HG03442 (cell line): ENCODE measurements around the gene LCE1E.

Experiments
- ATAC-seq: cut with Tn5 transposase; IDR thresholded peaks from one replicate; pipeline ENCODE4 v1.9.1; 2021; ENCODE audit warnings: mild to moderate bottlenecking, moderate library complexity; ENCODE audit not compliant: unreplicated experiment

Gene LCE1E

GRCh38 chr1:152777510-152778137 lies 8.4 kb upstream of the LCE1E start:
- no peak for ATAC-seq

DNA sequence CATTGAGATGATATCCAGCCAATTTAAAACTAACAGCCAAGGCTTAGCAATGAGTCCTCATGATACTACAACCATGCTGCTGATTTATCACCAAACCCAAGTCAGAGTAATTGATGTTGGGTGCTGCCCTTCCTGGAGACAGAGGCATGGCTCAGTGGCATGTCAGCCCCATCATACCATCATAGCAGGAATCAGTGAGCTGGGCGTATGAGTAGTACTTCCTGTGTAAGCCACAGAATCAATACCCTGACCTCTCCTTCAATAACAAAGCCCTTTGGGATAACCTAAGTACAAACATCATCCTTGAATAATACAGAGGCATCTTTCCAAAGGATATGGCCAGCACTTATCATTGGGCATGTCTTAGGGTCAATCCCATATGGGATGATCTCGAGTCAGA lies 3.0 kb upstream of the LCE1E start:
- no peak for ATAC-seq

GRCh38 chr1:152795686-152796085 lies 9.6 kb downstream of the LCE1E start:
- ATAC-seq = no peak

GRCh38 chr1:152796421-152796820 lies 10.4 kb downstream of the LCE1E start, which contains the start of gene LCE1D:
TSS of gene LCE1D (plus strand) at chr1:152796721. CDS start at chr1:152797795, 1,074 bp downstream.
- ATAC-seq = no peak

GRCh38 chr1:152801333-152801732 lies 15.3 kb downstream of the LCE1E start:
- no peak for ATAC-seq

DNA sequence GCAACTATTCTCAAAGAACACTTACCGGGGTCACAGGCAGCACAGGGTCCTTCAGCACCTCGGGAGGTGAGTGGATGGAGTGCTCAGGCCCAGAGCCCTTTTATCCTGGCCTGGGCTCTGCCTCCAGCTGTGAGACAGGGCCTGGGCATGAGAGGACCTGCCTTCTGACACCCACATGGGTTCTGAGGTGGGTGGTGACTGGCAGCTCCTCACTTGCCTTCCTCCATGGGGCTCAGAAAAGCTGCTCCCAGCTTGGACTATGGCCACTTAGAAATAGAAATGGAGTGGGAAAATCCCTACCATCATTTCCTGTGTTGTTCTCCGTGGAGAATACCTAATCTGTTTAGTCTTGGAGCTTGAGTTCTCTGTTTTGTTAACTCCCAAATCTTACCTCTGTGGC lies 20.5 kb downstream of the LCE1E start, which contains the start of gene LCE1C:
TSS of gene LCE1C (minus strand) at position 76 of the 400 bp plus-strand sequence. CDS start 1,173 bp downstream, outside the sequence.
- no peak for ATAC-seq

- ATAC-seq = no peak
Observed at GRCh38 chr1:152811050-152811449, 25.0 kb downstream of the LCE1E start.

DNA sequence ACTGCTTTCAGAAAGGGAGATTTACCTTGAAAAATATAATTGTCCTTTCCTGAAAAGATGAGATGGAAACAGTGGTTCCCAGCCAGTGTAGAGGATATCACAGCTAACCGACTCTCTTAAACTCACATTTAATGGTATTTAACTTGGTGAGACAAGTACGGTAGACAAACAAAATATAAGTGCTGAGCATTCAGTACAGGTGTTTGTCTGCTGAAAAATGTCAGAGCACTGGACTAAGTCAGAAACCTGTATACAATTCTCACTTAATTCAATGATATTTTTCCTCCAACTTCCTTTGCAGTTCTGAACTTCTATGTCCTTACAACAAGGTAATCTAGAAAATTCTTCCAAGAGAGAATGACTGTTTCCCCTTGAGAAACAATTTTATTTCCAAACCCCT lies 25.6 kb downstream of the LCE1E start, which contains the start of gene LCE1B:
TSS of gene LCE1B (plus strand) at position 301 of the 400 bp plus-strand sequence. CDS start 476 bp downstream, outside the sequence.
- no peak for ATAC-seq

DNA sequence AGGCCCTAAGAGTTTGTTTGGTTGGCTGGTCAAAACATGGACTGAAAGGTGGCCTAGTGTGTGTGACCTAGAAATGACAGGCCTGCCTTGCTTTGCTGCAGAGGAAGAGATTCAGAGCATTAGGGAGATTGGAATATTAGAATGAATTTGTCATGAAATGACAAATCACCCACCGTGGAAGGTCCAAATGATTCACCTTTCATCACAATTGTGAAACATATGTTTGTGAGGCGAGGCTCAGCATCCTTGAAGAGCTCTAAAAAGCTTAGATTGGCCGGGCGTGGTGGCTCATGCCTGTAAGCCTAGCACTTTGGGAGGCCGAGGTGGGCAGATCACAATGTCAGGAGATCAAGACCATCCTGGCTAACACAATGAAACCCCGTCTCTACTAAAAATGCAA lies 31.3 kb downstream of the LCE1E start:
- no peak for ATAC-seq

GRCh38 chr1:152823294-152823693 lies 37.2 kb downstream of the LCE1E start:
- no peak for ATAC-seq

DNA sequence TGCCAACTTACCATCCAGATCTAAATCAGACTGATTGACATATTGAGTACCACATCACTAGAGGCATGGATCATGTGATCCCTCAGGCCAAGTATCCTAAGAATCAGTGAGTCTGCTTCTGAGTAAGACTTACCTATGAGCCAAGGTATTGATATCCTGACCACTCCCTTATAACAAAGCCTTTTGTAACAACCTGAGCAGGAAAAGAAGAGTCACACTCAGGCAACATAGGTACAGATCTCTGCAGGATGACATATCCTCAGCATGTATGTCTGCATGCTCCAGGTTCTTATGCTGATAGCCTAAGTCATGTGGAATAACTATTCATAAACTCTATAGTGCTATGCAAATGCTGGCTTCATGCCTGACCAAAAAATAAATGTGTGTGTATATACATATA lies 38.9 kb downstream of the LCE1E start:
- ATAC-seq = no peak

DNA sequence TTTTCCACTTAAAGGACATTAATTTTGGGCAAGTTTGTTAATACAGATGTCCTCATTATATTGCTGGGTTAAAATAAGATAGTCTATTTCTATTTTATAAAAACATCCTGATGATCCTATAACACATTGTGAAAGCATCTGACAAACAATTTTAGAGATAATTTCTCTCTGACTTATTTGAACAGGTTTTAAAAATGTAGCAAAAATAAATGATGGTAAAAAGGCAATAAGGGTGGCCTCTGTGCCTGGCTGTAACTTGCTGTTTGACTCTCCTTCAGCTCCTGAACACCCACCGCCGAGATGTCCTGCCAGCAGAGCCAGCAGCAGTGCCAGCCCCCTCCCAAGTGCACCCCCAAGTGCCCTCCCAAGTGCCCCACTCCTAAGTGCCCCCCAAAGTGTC lies 41.1 kb downstream of the LCE1E start, which contains the start of gene LCE1A:
TSS of gene LCE1A (plus strand) at position 301 of the 400 bp plus-strand sequence. CDS start at position 301, 0 bp downstream.
- ATAC-seq = no peak

DNA sequence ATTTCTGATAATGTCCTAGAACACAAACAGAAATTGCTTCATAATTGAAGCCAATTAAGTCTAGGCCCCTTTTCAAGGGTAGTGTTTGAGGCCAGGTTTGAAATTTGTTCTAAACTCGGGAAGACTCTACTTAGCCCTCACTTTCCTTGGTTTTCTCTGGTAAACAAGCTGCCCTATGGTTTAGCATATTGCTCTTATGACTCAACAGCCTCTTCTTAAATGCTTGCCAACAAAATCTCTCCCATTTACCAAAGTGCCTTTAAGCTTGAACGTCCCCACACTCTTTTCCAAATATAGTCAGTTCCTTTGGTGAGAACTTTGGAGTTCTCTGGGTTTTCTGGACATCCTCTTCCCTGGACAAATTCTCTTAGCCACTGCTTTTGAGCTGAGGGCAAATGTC lies 50.8 kb downstream of the LCE1E start:
- ATAC-seq = no peak
